GM23338 (cell line): ENCODE results near the gene AGBL4.

Experiments
- CREB1 ChIP-seq: fragments of 250-450 bp; sonication (Bioruptor Pico); IDR thresholded peaks from 2 replicates; pipeline ENCODE4 v1.5.0; 2020; ENCODE audit warnings: low read depth, mild to moderate bottlenecking, moderate library complexity
- CTCF ChIP-seq, 2 experiments: fragments of 200-600 bp in 1 of 2; sonication (generic) in 1 of 2; conservative IDR thresholded peaks; 2 replicates each; pipeline versions ENCODE4 v1.5.1 to v1.6.1; 2016 to 2017; ENCODE audit warnings: antibody characterized with exemption in 2 of 2, low read depth in 2 of 2, mild to moderate bottlenecking in 2 of 2, moderate library complexity in 1 of 2
- ETS1 ChIP-seq: IDR thresholded peaks from 2 replicates; pipeline ENCODE4 v1.6.1; 2016; ENCODE audit warnings: antibody characterized with exemption
- EZH2 ChIP-seq: fragments of 200-600 bp; sonication (generic); IDR thresholded peaks from one replicate; pipeline ENCODE4 v1.8.0; 2017; ENCODE audit warnings: antibody characterized with exemption, mild to moderate bottlenecking, low read depth; ENCODE audit not compliant: unreplicated experiment
- EZH2phosphoT487 ChIP-seq: fragments of 200-600 bp; sonication (generic); IDR thresholded peaks from one replicate; pipeline ENCODE4 v1.8.1; 2018; ENCODE audit warnings: antibody characterized with exemption; ENCODE audit not compliant: unreplicated experiment
- JUNB ChIP-seq: IDR thresholded peaks from one replicate; pipeline ENCODE4 v1.6.1; 2016; ENCODE audit warnings: antibody characterized with exemption; ENCODE audit not compliant: unreplicated experiment
- NANOG ChIP-seq: IDR thresholded peaks from 2 replicates; pipeline ENCODE4 v1.6.1; 2016; ENCODE audit warnings: antibody characterized with exemption, borderline replicate concordance
- POLR2AphosphoS5 ChIP-seq: IDR thresholded peaks from 2 replicates; pipeline ENCODE4 v1.6.1; 2016; ENCODE audit warnings: antibody characterized with exemption, low read depth
- REST ChIP-seq: IDR thresholded peaks from one replicate; pipeline ENCODE4 v1.6.1; 2018; ENCODE audit warnings: antibody characterized with exemption; ENCODE audit not compliant: unreplicated experiment

GRCh38 chr1:49013079-49013478 lies 1010.7 kb downstream of the AGBL4 start:
- TF ChIP-seq CTCF (conservative IDR thresholded peaks at IDR 0.05; ENCODE audit: low read depth in 2 of 2) (no peak), EZH2phosphoT487 (no peak), REST (no peak), EZH2 (no peak), POLR2AphosphoS5 (no peak), CREB1 (CRISPR knock-in tag) (no peak), JUNB (no peak), NANOG (no peak), ETS1 (no peak)
